ENCODE data around the gene LDLRAD4.

Gene LDLRAD4

GRCh38 chr18:13613591-13614501 lies 395.3 kb downstream of the LDLRAD4 start:
- FAIRE-seq: no peak

GRCh38 chr18:13614641-13615288 lies 396.2 kb downstream of the LDLRAD4 start:
- FAIRE-seq: no peak

- FAIRE-seq: no peak
These were observed 396.9 kb downstream of the LDLRAD4 start for GRCh38 chr18:13615432-13615861.

GRCh38 chr18:13616041-13616440 lies 397.5 kb downstream of the LDLRAD4 start:
- FAIRE-seq: no peak

GRCh38 chr18:13616525-13617035 lies 398.0 kb downstream of the LDLRAD4 start:
- FAIRE-seq: no peak

- FAIRE-seq: no peak
These were observed 399.4 kb downstream of the LDLRAD4 start for GRCh38 chr18:13617826-13618515.

- no peak for FAIRE-seq
These were observed 400.3 kb downstream of the LDLRAD4 start for GRCh38 chr18:13618760-13619438.

GRCh38 chr18:13619505-13620205 lies 401.1 kb downstream of the LDLRAD4 start:
- no peak for FAIRE-seq

GRCh38 chr18:13620206-13620672 lies 401.7 kb downstream of the LDLRAD4 start:
- no peak for FAIRE-seq

GRCh38 chr18:13620818-13621445 lies 402.4 kb downstream of the LDLRAD4 start:
- no peak for FAIRE-seq

GRCh38 chr18:13621446-13621849 lies 402.9 kb downstream of the LDLRAD4 start:
- FAIRE-seq: no peak

GRCh38 chr18:13621886-13622619 lies 403.5 kb downstream of the LDLRAD4 start:
- no peak for FAIRE-seq

GRCh38 chr18:13622751-13623150 lies 404.2 kb downstream of the LDLRAD4 start:
- no peak for FAIRE-seq

GRCh38 chr18:13623348-13623747 lies 404.8 kb downstream of the LDLRAD4 start:
- no peak for FAIRE-seq

GRCh38 chr18:13623871-13624270 lies 405.3 kb downstream of the LDLRAD4 start:
- no peak for FAIRE-seq

GRCh38 chr18:13624563-13625237 lies 406.1 kb downstream of the LDLRAD4 start:
- no peak for FAIRE-seq

GRCh38 chr18:13625355-13625754 lies 406.8 kb downstream of the LDLRAD4 start:
- FAIRE-seq: no peak

- no peak for FAIRE-seq
These were observed 407.4 kb downstream of the LDLRAD4 start for GRCh38 chr18:13625843-13626543.

GRCh38 chr18:13626544-13626908 lies 408.0 kb downstream of the LDLRAD4 start:
- no peak for FAIRE-seq

Data from G401.6 (cell line).